PFSK-1 (cell line): Measurements from ENCODE around the gene PRSS48.

Experiments used
- FOXP2 ChIP-seq: optimal IDR thresholded peaks from 2 replicates; pipeline ENCODE3; 2011; ENCODE audit warnings: borderline replicate concordance, control low read depth, inconsistent platforms; ENCODE audit not compliant: insufficient read depth; ENCODE audit errors: extremely low read length, extremely low read depth
- POLR2AphosphoS5 ChIP-seq: IDR thresholded peaks from 2 replicates; pipeline ENCODE4 v1.6.1; 2012; ENCODE audit warnings: low read depth, mild to moderate bottlenecking, control low read depth, low read length, moderate library complexity
- REST ChIP-seq, 2 experiments: IDR thresholded peaks; 2 replicates each; pipeline versions ENCODE4 v1.6.1 to v1.8.0; 2011 to 2012; ENCODE audit warnings: low read depth in 2 of 2, low read length in 2 of 2, control low read depth in 1 of 2, inconsistent platforms in 1 of 2, mild to moderate bottlenecking in 1 of 2, moderate library complexity in 1 of 2; ENCODE audit not compliant: insufficient read depth in 1 of 2
- SIN3A ChIP-seq: IDR thresholded peaks from 2 replicates; pipeline ENCODE4 v1.6.1; 2012; ENCODE audit warnings: mild to moderate bottlenecking, low read length, moderate library complexity, borderline replicate concordance; ENCODE audit not compliant: insufficient read depth
- TAF1 ChIP-seq: IDR thresholded peaks from 2 replicates; pipeline ENCODE4 v1.6.1; 2012; ENCODE audit warnings: low read length, control low read depth, borderline replicate concordance; ENCODE audit not compliant: insufficient read depth

Gene PRSS48

DNA sequence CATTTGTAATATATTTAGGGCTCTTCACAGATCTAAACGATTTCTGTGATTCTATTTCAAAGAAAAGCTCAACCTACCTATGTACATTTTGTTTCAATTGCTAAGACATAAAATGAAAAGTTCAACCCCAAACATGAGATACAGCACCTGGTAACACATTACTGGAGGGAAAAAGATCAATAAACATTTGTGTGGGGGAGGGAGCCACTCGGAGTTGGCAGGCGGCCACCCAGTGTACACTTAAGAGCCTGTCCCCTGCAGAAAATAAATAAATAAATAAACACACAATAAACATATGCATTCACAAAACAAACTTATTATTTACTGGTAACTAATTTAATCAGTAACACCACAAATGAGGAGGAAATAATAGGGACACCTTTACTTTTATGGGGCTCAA, 19.3 kb downstream of the PRSS48 start:
- TF ChIP-seq TAF1 = no peak
- no peak for TF ChIP-seq REST (IDR thresholded peaks at IDR 0.05; ENCODE audit: insufficient read depth in 1 of 2, low read depth in 2 of 2, low read length in 2 of 2)
- TF ChIP-seq POLR2AphosphoS5 = no peak
- TF ChIP-seq FOXP2 = no peak
- TF ChIP-seq SIN3A = no peak

- TF ChIP-seq TAF1 = no peak
- TF ChIP-seq SIN3A = no peak
- TF ChIP-seq REST (IDR thresholded peaks at IDR 0.05; ENCODE audit: insufficient read depth in 1 of 2, low read depth in 2 of 2, low read length in 2 of 2) = no peak
- TF ChIP-seq POLR2AphosphoS5 = no peak
- no peak for TF ChIP-seq FOXP2
Observed at GRCh38 chr4:151297170-151297569, 20.2 kb downstream of the PRSS48 start.

GRCh38 chr4:151302432-151302831, 25.5 kb downstream of the PRSS48 start:
- TF ChIP-seq FOXP2 (no peak), TAF1 (no peak), SIN3A (no peak), POLR2AphosphoS5 (no peak), REST (IDR thresholded peaks at IDR 0.05; ENCODE audit: insufficient read depth in 1 of 2, low read depth in 2 of 2, low read length in 2 of 2) (no peak)

GRCh38 chr4:151304226-151304625, 27.3 kb downstream of the PRSS48 start:
- TF ChIP-seq FOXP2 (no peak), TAF1 (no peak), REST (IDR thresholded peaks at IDR 0.05; ENCODE audit: insufficient read depth in 1 of 2, low read depth in 2 of 2, low read length in 2 of 2) (no peak), SIN3A (no peak), POLR2AphosphoS5 (no peak)

DNA sequence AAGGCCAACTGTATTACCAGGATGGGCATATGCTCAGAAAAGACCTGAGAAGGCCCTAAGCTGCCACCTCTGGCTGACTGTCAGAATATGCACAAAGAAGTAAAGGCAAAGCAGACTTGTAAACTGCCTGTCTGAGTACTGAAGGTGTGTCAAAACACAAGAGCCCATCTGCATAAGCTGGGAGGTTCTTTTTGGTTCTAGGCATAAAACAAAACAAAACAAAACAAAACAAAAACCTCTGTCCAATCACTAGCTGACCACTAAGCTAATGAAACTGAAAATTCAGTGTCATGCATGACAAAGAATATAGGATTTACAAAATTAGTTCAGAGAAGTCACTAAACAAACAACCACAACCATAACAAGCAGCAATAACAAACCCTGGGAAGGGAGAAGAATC, 27.8 kb downstream of the PRSS48 start:
- no peak for TF ChIP-seq POLR2AphosphoS5
- no peak for TF ChIP-seq REST (IDR thresholded peaks at IDR 0.05; ENCODE audit: insufficient read depth in 1 of 2, low read depth in 2 of 2, low read length in 2 of 2)
- no peak for TF ChIP-seq SIN3A
- TF ChIP-seq FOXP2 = no peak
- TF ChIP-seq TAF1 = no peak
